ENCODE measurements around the gene MYL7. TPM values are rescaled to one million over a fixed set of nuclear protein-coding genes. Genes with fewer than 3 reads are reported as not detected.

Gene MYL7
- total RNA-seq, 2 experiments from 2014 or later, result not detected

DNA sequence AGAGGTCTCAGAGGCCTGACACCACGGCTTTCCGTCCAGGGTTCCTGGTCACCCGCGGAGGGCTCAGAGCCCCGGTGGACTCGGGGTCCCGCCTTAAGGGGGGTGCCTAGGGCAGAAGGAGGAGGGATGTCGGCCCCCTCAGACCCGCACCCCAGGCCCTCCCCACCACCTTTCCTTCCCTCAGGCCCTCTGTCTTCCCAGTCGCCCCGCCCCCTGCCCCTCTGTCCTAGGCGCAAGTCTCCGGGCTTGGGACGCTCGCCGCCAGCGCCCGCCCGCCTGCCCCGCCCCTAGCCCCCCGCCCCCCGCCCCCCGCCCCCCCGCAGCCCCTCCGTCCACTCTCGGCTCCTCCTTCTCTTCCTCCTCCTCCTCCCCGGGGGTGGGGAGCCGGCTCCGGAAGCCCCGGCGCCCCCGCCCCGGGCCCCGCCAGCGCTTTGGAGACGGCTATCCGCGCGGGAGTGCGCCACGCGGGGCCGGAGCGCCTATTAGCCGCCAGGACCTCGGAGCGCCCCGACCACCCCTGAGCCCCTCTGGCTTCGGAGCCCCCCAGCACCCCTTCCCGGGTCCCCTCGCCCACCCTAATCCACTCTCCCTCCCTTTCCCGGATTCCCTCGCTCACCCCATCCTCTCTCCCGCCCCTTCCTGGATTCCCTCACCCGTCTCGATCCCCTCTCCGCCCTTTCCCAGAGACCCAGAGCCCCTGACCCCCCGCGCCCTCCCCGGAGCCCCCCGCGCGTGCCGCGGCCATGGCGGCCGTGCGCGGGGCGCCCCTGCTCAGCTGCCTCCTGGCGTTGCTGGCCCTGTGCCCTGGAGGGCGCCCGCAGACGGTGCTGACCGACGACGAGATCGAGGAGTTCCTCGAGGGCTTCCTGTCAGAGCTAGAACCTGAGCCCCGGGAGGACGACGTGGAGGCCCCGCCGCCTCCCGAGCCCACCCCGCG is 36.9 kb downstream of the MYL7 start, which contains the start of gene AEBP1:
AEBP1 (plus strand) TSS at position 423 of the 937 bp plus-strand sequence; CDS start at position 744, 321 bp downstream.
- Histone ChIP-seq H3K27ac (ENCODE audit: low read depth in 1 of 2, low read length in 2 of 2) (peak within 1 kb of the TSS in 1 of 2 donors; percentile 50), H3K27me3 (ENCODE audit: control insufficient read depth in 1 of 2, insufficient read depth in 2 of 2, low read length in 2 of 2) (peaks cover 0 to 6% of the 10 kb centered on the region in 2 experiments), H3K36me3 (ENCODE audit: insufficient read depth, low read length) (no peaks in the 10 kb centered on the region), H3K9me3 (ENCODE audit: control insufficient read depth in 1 of 2, insufficient read depth in 1 of 2, low read length in 2 of 2) (peaks cover 0 to 3% of the 10 kb centered on the region in 2 experiments), H3K4me3 (ENCODE audit: low read length) (peak within 1 kb of the TSS; percentile 45), H3K4me1 (ENCODE audit: insufficient read depth, low read length) (peaks cover 17% of the 10 kb centered on the region)
- peak in 6 of 14 experiments; percentile 23 to 51 (median 41) for DNase-seq
- TF ChIP-seq, protein P1, sequence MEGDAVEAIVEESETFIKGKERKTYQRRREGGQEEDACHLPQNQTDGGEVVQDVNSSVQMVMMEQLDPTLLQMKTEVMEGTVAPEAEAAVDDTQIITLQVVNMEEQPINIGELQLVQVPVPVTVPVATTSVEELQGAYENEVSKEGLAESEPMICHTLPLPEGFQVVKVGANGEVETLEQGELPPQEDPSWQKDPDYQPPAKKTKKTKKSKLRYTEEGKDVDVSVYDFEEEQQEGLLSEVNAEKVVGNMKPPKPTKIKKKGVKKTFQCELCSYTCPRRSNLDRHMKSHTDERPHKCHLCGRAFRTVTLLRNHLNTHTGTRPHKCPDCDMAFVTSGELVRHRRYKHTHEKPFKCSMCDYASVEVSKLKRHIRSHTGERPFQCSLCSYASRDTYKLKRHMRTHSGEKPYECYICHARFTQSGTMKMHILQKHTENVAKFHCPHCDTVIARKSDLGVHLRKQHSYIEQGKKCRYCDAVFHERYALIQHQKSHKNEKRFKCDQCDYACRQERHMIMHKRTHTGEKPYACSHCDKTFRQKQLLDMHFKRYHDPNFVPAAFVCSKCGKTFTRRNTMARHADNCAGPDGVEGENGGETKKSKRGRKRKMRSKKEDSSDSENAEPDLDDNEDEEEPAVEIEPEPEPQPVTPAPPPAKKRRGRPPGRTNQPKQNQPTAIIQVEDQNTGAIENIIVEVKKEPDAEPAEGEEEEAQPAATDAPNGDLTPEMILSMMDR (IDR thresholded peaks at IDR 0.05), result no peak
- Mint-ChIP-seq H3K4me1 (ENCODE audit: low read depth) (peaks cover 16% of the 10 kb centered on the region), H3K27ac (peak within 1 kb of the TSS; percentile 69), H3K36me3 (ENCODE audit: low read depth) (peaks cover 3% of the 10 kb centered on the region), H3K27me3 (peaks cover 5% of the 10 kb centered on the region), H3K9me3 (no peaks in the 10 kb centered on the region), H3K4me3 (peak within 1 kb of the TSS; percentile 87)
- ATAC-seq (ENCODE audit: poor library complexity), result peak; percentile 54
- POLR2A ChIA-PET, result interaction anchor here (0.9 to 1.2 kb wide), 3 partner anchors 12 to 60 kb away, joined by 3 to 4 read pairs (median 3); partner anchors contain the start of genes DBNL and POLD2
- CTCF ChIA-PET, result interaction anchor here (1.5 kb wide), 1 partner anchor 23 kb away, joined by 3 read pairs; no protein-coding TSS in a partner anchor
- intact Hi-C loops (cut with DNase I, micrococcal nuclease), result no loop called here

DNA sequence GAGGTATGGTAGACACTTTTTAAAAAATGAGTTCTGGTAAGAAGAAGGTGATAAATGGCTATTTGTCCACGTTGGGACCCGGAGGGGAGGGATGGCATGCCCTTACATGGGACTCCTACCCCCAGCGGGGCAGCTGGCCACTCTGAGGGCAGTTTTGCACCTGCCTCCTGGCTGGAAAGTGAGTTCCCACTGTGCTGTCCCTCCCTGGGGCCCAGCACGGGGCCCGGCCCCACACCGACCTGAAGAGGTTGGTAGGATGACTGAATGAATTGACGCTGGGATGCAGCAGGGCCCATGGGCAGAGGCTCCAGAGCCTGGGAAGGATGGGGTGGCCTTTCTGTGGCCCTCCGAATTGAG is 37.6 kb downstream of the MYL7 start:
- TF ChIP-seq, protein P1 (IDR thresholded peaks at IDR 0.05), result no peak
- Histone ChIP-seq H3K4me1 (ENCODE audit: insufficient read depth, low read length) (peaks cover 17% of the 10 kb centered on the region), H3K4me3 (ENCODE audit: low read length) (peak overlapping the region; percentile 14), H3K36me3 (ENCODE audit: insufficient read depth, low read length) (no peaks in the 10 kb centered on the region), H3K27ac (ENCODE audit: low read depth in 1 of 2, low read length in 2 of 2) (no peak overlapping the region), H3K27me3 (ENCODE audit: control insufficient read depth in 1 of 2, insufficient read depth in 2 of 2, low read length in 2 of 2) (peaks cover 0 to 6% of the 10 kb centered on the region in 2 experiments), H3K9me3 (ENCODE audit: control insufficient read depth in 1 of 2, insufficient read depth in 1 of 2, low read length in 2 of 2) (peaks cover 0 to 3% of the 10 kb centered on the region in 2 experiments)
- ATAC-seq (ENCODE audit: poor library complexity) (no peak), DNase-seq (no peak)
- Mint-ChIP-seq H3K36me3 (ENCODE audit: low read depth) (peaks cover 3% of the 10 kb centered on the region), H3K4me3 (peak overlapping the region; percentile 87), H3K27me3 (peaks cover 5% of the 10 kb centered on the region), H3K27ac (no peak overlapping the region), H3K4me1 (ENCODE audit: low read depth) (peaks cover 16% of the 10 kb centered on the region), H3K9me3 (no peaks in the 10 kb centered on the region)
- ChIA-PET CTCF (interaction anchor here (1.5 kb wide), 1 partner anchor 22 kb away, joined by 3 read pairs; no protein-coding TSS in a partner anchor), POLR2A (no interaction called here)
- intact Hi-C loops (cut with DNase I, micrococcal nuclease), result no loop called here

DNA sequence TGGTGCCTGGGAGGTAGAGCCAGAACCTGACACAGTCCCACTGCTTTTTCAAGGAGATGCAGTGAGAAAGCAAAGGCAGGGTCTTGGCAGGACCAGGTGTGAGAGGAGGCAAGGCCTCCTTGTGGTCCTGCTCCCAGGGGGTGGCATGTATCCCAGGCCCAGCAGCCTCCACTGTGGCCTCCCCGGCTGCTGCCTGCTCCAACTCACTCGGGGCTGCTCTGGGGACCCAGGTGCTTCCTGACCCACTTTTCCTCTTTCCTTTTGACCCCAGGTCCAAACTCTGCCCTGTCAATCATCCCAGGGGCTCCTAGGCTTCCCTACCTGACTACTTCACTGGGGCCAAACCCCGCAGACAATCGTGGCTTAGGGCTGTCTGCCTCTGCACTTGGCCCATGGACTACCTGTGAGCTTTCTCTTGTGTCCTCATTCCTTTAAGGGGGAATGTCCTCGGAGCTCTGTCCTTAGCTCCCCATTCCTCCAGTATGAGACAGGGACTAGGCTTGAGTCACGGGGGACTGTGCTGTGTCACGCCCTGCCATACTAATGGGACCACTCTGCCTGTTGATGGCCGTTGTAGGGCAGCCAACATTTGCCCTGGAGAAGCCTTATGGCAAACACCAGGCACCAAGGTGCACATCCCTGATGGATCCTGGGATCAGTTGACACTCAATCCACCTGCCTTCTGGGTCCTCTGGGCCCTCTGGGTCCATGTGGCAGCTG is 38.1 kb downstream of the MYL7 start:
- Histone ChIP-seq H3K4me1 (ENCODE audit: insufficient read depth, low read length) (peaks cover 17% of the 10 kb centered on the region), H3K4me3 (ENCODE audit: low read length) (no peak overlapping the region), H3K27ac (ENCODE audit: low read depth in 1 of 2, low read length in 2 of 2) (no peak overlapping the region), H3K9me3 (ENCODE audit: control insufficient read depth in 1 of 2, insufficient read depth in 1 of 2, low read length in 2 of 2) (peaks cover 0 to 3% of the 10 kb centered on the region in 2 experiments), H3K27me3 (ENCODE audit: control insufficient read depth in 1 of 2, insufficient read depth in 2 of 2, low read length in 2 of 2) (peaks cover 0 to 6% of the 10 kb centered on the region in 2 experiments), H3K36me3 (ENCODE audit: insufficient read depth, low read length) (no peaks in the 10 kb centered on the region)
- ChIA-PET CTCF (interaction anchor here (0.6 kb wide), 1 partner anchor 407 kb away, joined by 3 read pairs; no protein-coding TSS in a partner anchor), POLR2A (no interaction called here)
- DNase-seq, result no peak
- no peaks in the 10 kb centered on the region for H3K9me3 Mint-ChIP-seq
- no peak for ATAC-seq (ENCODE audit: poor library complexity)
- H3K36me3 Mint-ChIP-seq (ENCODE audit: low read depth), result peaks cover 3% of the 10 kb centered on the region
- H3K27me3 Mint-ChIP-seq, result peaks cover 5% of the 10 kb centered on the region
- peaks cover 16% of the 10 kb centered on the region for H3K4me1 Mint-ChIP-seq (ENCODE audit: low read depth)
- intact Hi-C loops (cut with DNase I, micrococcal nuclease), result no loop called here
- no peak overlapping the region for H3K27ac Mint-ChIP-seq
- TF ChIP-seq, protein P1 (IDR thresholded peaks at IDR 0.05), result no peak
- H3K4me3 Mint-ChIP-seq, result peak overlapping the region; percentile 87

All from CD4-positive, alpha-beta T cell (primary cell).